Endothelial cell of umbilical vein (primary cell): ENCODE results near the gene SLC35E2B. TPM values are rescaled to one million over a fixed set of nuclear protein-coding genes. Genes with fewer than 3 reads are reported as not detected.

Experiments
- BruUV-seq: library from RNA; stranded (reverse); fragments of 400-500 nt; replicated peaks from 2 replicates; lab custom pipeline; 2021; lab: Mats Ljungman, UMichigan
- CTCF ChIA-PET: fragments of 300-600, 350-600 bp; sonication (Branson Sonifier 250); formaldehyde crosslinking; loops from one replicate; lab custom pipeline; 2021; ENCODE audit warnings: antibody characterized with exemption, inconsistent platforms; lab: Charles Lee
- POLR2A ChIA-PET: fragments of 300-600, 350-600 bp; sonication (Branson Sonifier 250); formaldehyde crosslinking; loops from one replicate; lab custom pipeline; 2021; ENCODE audit warnings: antibody characterized with exemption, inconsistent platforms; lab: Charles Lee
- DNase-seq: peaks from one replicate; pipeline ENCODE4 v3.0.0-alpha.2; 2011; ENCODE audit warnings: low read depth, low spot score
- FAIRE-seq: peaks from 2 replicates; lab custom pipeline; 2011; peaks lifted over from hg19 to GRCh38; lab: Jason Lieb, UNC
- H2AFZ ChIP-seq: 2 replicates; pipeline ENCODE4 v1.6.0; 2012; ENCODE audit warnings: low read depth, low read length, control low read depth, inconsistent platforms
- H3K27ac ChIP-seq: 2 replicates; pipeline ENCODE4 v1.5.1; 2011; ENCODE audit warnings: low read depth, mild to moderate bottlenecking, control low read depth, low read length, moderate library complexity; ENCODE audit not compliant: insufficient read depth
- H3K27me3 ChIP-seq, 2 experiments: 2 replicates each; pipeline versions ENCODE4 v1.6.0 to v1.6.1; 2011; ENCODE audit warnings: low read length in 2 of 2, mixed read lengths in 1 of 2; ENCODE audit not compliant: control insufficient read depth in 2 of 2, insufficient read depth in 2 of 2
- H3K36me3 ChIP-seq, 2 experiments: 2 replicates in 1 of 2; 3 replicates in 1 of 2; pipeline ENCODE4 v1.5.1; 2011; ENCODE audit warnings: low read length in 2 of 2, mild to moderate bottlenecking in 1 of 2, moderate library complexity in 1 of 2; ENCODE audit not compliant: control insufficient read depth in 2 of 2, insufficient read depth in 2 of 2; ENCODE audit errors: extremely low read depth in 1 of 2
- H3K4me1 ChIP-seq: 3 replicates; pipeline ENCODE4 v1.5.1; 2011; ENCODE audit warnings: mild to moderate bottlenecking, low read length; ENCODE audit not compliant: control insufficient read depth, insufficient read depth; ENCODE audit errors: extremely low read depth
- H3K4me2 ChIP-seq: 2 replicates; pipeline ENCODE4 v1.6.1; 2011; ENCODE audit warnings: low read length, control low read depth, mixed read lengths; ENCODE audit not compliant: insufficient read depth
- H3K4me3 ChIP-seq, 3 experiments: fragments of 200-600 bp in 1 of 3; sonication (generic), shearing (Covaris generic) in 1 of 3; replicated peaks in 1 of 3; 2 replicates each; pipeline ENCODE4 v1.5.1; 2011 to 2016; ENCODE audit warnings: control low read depth in 3 of 3, low read length in 3 of 3, mild to moderate bottlenecking in 2 of 3, inconsistent platforms in 1 of 3, low read depth in 1 of 3, moderate library complexity in 1 of 3; ENCODE audit not compliant: insufficient read depth in 1 of 3
- H3K79me2 ChIP-seq: 2 replicates; pipeline ENCODE4 v1.6.0; 2012; ENCODE audit warnings: low read length, inconsistent platforms; ENCODE audit not compliant: control insufficient read depth, insufficient read depth
- H3K9ac ChIP-seq: replicated peaks from 2 replicates; pipeline ENCODE3; 2011; ENCODE audit warnings: low read length, control low read depth; ENCODE audit not compliant: insufficient read depth; ENCODE audit errors: extremely low read depth
- H3K9me1 ChIP-seq: replicated peaks from 3 replicates; pipeline ENCODE4 v1.6.0; 2011; ENCODE audit warnings: mild to moderate bottlenecking, low read length; ENCODE audit not compliant: control insufficient read depth, insufficient read depth; ENCODE audit errors: extremely low read depth
- H3K9me3 ChIP-seq: replicated peaks from 2 replicates; pipeline ENCODE4 v1.5.1; 2012; ENCODE audit warnings: low read length, inconsistent platforms; ENCODE audit not compliant: control insufficient read depth, insufficient read depth
- H4K20me1 ChIP-seq: replicated peaks from 2 replicates; pipeline ENCODE3; 2011; ENCODE audit warnings: mild to moderate bottlenecking, low read length; ENCODE audit not compliant: control insufficient read depth, insufficient read depth; ENCODE audit errors: extremely low read depth
- POLR2AphosphoS5 ChIP-seq: IDR thresholded peaks from 2 replicates; pipeline ENCODE4 v1.6.1; 2012; ENCODE audit warnings: low read depth, mild to moderate bottlenecking, control low read depth, low read length, moderate library complexity; ENCODE audit not compliant: insufficient read depth
- dilution Hi-C: fragments of 300-500 bp; cut with MboI; formaldehyde crosslinking; loops from one replicate; pipeline ENCODE4 v1.15.0; 2019; ENCODE audit warnings: low sequenced_read_pairs; ENCODE audit not compliant: extremely low pct_ligation_motif_present
- intact Hi-C: fragments of 100-400 bp; cut with micrococcal nuclease; formaldehyde crosslinking; loops from one replicate; pipeline ENCODE4 v1.10.0; 2022
- polyA plus RNA-seq, 4 experiments: library from polyadenylated mRNA; depleted of rRNA in 3 of 4; stranded (reverse) in 3 of 4; unstranded in 1 of 4; fragments of >200 nt; gene quantifications; 2 replicates each; pipeline versions ENCODE4 v1.2.1 to v1.2.3, GENCODE V29; 2011 to 2012; ENCODE audit warnings: missing spikeins in 1 of 4
- total RNA-seq: library from RNA; stranded (reverse); gene quantifications from 2 replicates; pipeline ENCODE4 v1.2.3, GENCODE V29; 2021
- TF ChIP-seq, protein P1 (sequence below), 2 donors: IDR thresholded peaks; 1 replicate in 1 of 2; 2 replicates in 1 of 2; pipeline ENCODE4 v1.5.1; 2011; ENCODE audit warnings: low read length in 2 of 2, mild to moderate bottlenecking in 2 of 2, moderate library complexity in 2 of 2, control low read depth in 1 of 2, inconsistent platforms in 1 of 2, low read depth in 1 of 2; ENCODE audit not compliant: insufficient read depth in 1 of 2; ENCODE audit errors: extremely low read depth in 1 of 2
- TF ChIP-seq, protein P2 (sequence below): IDR thresholded peaks from 2 replicates; pipeline ENCODE4 v1.6.1; 2011; ENCODE audit not compliant: insufficient read depth, insufficient read length

The SLC35E2B gene
- total and polyA plus RNA-seq, 2 donors (not counting 3 experiments of a cell fraction or from before 2014, with no cell fraction given): 28.0 to 51.2 TPM

GRCh38 chr1:1618396-1619068, 74.1 kb downstream of the SLC35E2B start:
- BruUV-seq: no TSS peak
- intact Hi-C loops (loop anchor here (5.0 kb wide), 1 partner anchor 106 kb away; the partner anchor contains the start of gene ATAD3A), dilution Hi-C loops (no loop called here)

More at GRCh38 chr1:1618396-1619068, 74.1 kb downstream of the SLC35E2B start:
- H3K4me1 ChIP-seq: peaks cover 16% of the 10 kb centered on the region
- no peak overlapping the region for H3K27ac ChIP-seq
- H3K4me2 ChIP-seq: no peak overlapping the region
- H2AFZ ChIP-seq: no peak overlapping the region
- no peak for TF ChIP-seq POLR2AphosphoS5
- TF ChIP-seq, protein P1, sequence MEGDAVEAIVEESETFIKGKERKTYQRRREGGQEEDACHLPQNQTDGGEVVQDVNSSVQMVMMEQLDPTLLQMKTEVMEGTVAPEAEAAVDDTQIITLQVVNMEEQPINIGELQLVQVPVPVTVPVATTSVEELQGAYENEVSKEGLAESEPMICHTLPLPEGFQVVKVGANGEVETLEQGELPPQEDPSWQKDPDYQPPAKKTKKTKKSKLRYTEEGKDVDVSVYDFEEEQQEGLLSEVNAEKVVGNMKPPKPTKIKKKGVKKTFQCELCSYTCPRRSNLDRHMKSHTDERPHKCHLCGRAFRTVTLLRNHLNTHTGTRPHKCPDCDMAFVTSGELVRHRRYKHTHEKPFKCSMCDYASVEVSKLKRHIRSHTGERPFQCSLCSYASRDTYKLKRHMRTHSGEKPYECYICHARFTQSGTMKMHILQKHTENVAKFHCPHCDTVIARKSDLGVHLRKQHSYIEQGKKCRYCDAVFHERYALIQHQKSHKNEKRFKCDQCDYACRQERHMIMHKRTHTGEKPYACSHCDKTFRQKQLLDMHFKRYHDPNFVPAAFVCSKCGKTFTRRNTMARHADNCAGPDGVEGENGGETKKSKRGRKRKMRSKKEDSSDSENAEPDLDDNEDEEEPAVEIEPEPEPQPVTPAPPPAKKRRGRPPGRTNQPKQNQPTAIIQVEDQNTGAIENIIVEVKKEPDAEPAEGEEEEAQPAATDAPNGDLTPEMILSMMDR (IDR thresholded peaks at IDR 0.05; ENCODE audit: extremely low read depth in 1 of 2, insufficient read depth in 1 of 2, low read depth in 1 of 2, low read length in 2 of 2): no peak
- TF ChIP-seq, protein P2, sequence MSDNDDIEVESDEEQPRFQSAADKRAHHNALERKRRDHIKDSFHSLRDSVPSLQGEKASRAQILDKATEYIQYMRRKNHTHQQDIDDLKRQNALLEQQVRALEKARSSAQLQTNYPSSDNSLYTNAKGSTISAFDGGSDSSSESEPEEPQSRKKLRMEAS: no peak
- no peaks in the 10 kb centered on the region for H3K9me1 ChIP-seq
- CTCF ChIA-PET: interaction anchor here (1.2 kb wide), 1 partner anchor 12 kb away, joined by 3 read pairs; no protein-coding TSS in a partner anchor
- H3K4me3 ChIP-seq: no peak overlapping the region
- FAIRE-seq (no peak), DNase-seq (no peak)
- POLR2A ChIA-PET: no interaction called here
- H3K79me2 ChIP-seq: peaks cover 3% of the 10 kb centered on the region
- no peaks in the 10 kb centered on the region for H4K20me1 ChIP-seq
- no peaks in the 10 kb centered on the region for H3K9me3 ChIP-seq
- H3K27me3 ChIP-seq: no peaks in the 10 kb centered on the region
- peaks cover 0 to 2% of the 10 kb centered on the region in 2 experiments for H3K36me3 ChIP-seq
- H3K9ac ChIP-seq: no peak overlapping the region
